NCI-H146 treated with DMSO at 0.1 percent for 48 hours (cell line): ENCODE data around the gene ZNF76.
A peak's percentile ranks its signal among the peaks of the same experiment; 100 is the strongest.

Source experiments
- DNase-seq: peaks from one replicate; lab custom pipeline; 2025; ENCODE audit not compliant: unreplicated experiment; lab: John Stamatoyannopoulos, UW

Gene ZNF76

DNA sequence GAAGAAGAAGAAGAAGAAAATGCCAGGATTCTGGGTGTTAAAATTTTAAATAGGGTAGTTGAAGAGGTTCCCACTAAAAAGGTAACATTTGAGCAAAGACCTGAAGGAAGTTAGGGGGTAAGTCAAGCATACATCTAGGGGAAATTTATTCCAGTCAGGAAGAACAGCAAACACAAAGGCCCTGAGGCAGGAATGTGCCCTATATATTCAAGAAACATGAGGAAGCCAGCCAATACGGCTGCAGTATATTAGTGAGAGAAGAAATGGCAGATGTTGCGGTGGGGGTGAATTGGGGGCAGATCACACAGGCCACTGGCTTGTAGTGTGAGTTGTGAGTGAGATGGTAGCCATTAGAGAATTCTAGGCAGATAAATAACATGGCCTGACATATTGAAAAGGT, 6.0 kb downstream of the ZNF76 start:
- DNase-seq, result no peak

DNA sequence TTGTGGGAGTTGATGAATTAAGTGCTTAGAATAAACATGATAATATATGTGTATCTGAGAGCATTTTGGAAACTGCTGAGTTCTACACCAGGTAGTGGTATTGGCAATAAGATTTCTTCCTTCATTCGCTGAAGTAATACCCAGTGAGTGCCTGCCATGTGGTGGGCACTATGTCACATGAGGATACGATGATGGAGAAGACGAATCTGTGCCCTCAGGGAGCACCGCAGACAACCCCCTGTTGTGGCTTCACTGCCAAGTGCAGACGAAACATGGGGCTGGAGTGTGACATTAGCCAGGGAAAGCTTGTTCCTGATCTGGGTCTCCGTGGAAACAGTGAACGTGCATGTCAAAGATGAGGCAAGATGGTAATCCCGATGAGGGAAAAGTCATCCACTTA, 7.9 kb downstream of the ZNF76 start:
- no peak for DNase-seq

DNA sequence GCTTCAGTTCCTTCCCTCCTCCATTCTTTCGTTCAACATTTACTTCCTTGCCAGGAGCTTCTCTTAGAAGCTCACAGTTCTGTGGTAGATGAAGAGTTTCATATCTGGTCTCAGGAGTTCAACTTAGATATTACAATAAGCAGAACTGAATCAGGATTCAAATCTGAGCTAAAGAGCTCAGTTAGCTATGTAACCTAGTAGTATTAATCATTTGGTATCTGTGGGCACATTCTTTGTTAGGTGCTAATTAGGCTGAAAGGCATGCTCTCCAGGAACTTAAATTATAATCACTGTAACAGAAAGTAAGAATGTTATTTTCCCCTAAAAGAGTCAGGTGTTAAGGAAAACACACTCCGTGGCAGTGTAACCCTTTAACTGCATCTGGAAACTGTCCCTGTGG, 8.4 kb downstream of the ZNF76 start:
- DNase-seq, result no peak

DNA sequence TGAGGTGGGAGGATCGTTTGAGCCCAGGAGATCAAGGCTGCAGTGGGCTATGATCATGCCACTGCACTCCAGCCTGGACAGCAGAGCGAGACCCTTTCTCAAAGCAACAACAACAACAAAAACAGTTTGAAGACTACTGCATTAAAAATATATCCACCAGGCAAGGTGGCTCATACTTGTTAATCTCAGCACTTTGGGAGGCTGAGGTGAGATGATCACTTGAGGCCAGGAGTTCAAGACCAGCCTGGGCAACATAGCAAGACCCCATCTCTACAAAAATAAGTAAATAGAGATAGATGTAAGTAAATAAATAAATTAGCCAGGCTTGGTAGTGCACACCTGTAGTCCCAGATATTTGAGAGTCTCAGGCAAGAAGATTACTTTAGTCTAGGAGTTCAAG, 12.5 kb downstream of the ZNF76 start:
- no peak for DNase-seq

DNA sequence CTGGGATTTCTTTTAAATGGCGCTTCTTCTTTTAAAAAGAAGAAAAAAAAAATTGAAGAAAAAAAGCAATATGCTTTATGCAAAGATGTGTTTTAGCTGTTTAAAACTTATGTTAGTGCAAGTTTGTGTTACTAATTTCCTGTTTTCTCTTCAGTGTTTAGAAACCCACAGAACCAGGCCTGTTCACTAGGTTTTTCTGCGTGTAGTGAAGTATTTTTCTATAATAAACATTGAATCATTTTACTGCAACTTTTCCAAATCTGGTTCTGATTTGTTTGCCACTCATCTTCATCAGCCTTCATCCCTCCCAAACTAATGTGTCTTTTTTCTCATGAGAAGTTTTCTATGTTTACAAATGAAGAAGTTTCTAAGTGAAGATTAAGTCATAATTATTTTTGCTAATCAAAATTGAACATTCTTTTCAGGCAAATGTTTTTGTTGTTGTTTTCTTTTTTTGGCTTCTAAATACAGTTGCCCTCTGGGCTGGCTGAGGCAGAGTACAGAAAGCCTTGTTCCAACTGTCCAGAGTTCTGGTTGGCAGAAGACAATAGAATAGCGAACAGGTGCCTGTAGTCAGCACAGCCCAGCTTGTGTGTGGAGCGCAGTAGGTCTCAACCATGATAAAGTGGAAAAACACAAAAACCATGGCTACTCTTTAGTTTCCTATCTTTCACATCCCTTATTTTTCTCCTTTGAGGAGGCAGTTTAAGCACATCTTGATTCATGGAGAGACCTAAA, 14.5 kb downstream of the ZNF76 start:
- DNase-seq, result no peak

DNA sequence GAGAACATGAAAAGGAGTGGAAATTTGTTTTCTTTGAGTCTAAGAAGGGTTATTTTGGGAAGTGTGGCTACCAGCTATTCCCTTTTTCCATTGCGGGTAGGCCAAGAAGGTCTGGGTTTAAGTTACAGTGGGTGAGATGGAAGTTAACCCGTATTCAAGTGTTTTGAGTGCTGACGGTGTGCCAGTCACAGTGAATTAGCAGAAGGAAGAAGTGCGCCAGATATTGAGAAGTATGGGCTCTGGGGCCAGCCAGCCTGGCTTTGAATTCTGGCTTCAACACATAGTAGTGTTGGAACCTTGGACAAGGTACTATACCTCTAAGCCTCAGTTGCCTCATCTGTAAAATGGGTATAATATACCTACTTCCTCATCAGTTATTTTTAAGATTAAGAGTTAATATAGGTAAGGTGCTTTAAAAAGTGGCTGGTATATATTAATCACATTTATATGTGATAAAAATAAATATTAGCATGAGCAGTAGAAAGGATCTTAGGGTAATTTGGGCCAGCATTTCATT, 16.3 kb downstream of the ZNF76 start:
- DNase-seq, result no peak

DNA sequence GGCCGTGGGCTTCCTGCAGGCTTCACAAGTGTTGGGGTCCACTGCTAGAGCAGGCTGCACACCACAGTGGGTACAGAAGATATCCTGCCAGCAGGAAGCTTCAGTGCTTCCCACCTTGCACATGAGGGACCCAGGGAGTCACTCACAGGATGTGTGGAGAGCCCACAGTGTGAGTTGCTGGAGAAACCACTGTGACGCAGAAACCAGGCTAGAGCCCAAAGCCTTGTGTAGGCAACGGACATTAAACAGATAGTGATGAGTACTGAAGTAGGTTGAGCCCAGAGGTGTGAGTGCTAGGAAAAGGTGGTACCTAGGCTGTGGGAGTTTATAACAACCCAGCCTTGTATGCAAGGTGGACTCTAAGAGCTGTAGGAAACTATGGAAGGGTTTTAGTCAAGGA, 19.2 kb downstream of the ZNF76 start:
- DNase-seq, result no peak

DNA sequence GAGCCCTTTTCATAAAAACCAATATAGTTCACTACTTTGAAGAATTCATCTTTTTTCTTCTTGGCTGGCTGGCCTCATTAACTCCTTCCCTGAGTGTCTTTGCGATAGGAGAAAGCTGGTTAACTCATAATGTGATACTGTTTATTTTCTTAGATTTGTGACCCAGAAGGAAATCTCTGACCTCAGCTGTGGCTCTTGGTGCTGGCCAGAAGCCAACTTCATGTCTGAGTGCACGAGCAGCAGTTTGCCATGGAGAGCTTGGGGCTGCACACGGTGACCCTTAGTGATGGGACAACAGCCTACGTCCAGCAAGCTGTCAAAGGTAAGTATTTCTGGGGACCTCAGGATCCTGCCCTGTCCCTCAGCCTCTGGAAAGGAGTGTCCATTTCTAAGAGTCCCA, 21.4 kb downstream of the ZNF76 start:
- no peak for DNase-seq

DNA sequence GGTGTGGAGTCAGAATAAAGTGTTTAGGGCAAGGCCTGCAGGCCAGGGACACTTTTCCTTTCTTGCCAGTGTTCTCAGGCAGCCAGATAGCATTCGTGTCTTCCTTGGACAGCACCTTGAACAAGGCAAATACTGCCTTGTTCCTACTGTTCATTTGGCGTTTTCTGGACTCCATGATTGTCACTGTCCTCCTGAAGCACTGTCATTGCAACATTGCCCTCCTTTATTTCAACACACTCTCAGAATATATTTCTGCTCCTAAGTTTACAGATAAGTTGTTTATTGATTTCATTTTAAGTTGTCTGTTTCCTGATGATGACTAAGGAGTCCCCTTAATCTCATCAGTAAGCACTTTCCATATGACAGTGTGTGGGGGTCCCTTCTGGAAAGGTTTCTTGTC, 22.9 kb downstream of the ZNF76 start:
- DNase-seq, result no peak

DNA sequence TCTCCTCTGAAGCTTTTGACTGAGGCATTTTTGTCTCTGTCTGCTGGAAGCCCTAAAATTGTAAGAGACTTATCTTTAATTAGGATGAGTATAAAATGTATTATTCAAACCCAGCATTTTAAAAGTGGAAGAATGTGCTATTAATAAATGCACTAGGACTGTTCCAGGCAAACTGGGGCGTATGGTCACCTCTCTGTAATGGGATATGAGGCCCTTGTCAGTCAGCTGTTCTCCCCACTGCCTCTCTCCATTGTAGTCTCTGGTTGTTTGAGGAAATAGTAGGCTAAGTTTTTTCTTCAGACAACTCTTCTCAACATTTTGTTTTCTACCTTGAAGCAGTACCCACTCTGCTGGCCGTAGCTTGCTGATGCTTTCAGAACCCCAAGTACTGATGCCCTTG, 23.8 kb downstream of the ZNF76 start:
- DNase-seq, result no peak

DNA sequence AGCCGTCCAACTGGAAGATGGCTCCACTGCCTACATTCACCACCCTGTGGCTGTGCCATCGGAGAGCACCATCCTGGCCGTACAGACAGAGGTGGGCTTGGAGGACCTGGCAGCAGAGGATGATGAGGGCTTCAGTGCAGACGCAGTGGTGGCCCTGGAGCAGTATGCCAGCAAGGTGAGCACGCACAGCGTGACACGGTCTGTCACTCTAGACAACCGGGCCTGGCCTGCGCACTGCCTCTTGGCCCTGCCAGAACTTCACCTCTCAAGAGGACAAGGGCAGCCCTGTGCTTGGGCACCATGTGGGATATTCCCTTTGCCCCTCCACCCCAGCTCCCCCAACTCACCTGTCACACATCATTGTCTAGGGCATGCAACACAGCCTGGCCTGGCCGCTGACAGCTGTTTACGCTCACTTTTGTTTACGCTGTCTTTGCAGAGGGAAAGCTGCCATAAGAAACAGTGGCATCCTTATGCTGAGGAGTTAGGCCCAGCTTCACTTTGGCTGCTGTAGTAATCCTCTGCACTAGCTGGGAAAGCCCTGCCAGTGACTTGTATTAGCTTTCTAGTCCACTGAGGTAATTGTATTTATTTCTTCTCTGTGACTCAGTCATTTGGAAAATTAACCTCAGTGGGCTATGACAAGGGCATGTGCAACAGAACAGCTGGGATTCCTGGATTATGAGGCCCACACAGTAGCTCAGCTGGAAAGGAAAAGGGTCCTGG, 28.3 kb downstream of the ZNF76 start:
- no peak for DNase-seq

DNA sequence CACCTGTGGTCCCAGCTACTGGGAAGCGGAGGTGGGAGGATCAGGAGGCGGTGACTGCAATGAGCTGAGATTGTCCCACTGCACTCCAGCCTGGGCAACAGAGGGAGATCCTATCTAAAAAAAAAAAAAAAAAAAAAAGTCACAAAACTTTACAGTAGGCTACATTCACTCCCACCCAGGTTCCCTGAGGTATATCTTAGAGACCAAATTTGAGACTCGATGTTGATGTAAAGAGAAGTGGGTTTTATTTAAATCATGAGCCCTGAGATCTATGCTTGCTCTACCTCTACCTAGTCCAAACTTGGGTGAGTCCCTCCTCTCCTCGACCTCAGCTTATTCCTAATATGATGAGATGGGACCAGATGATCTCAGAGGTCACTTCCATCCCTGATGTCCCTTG, 29.3 kb downstream of the ZNF76 start:
- DNase-seq, result no peak

DNA sequence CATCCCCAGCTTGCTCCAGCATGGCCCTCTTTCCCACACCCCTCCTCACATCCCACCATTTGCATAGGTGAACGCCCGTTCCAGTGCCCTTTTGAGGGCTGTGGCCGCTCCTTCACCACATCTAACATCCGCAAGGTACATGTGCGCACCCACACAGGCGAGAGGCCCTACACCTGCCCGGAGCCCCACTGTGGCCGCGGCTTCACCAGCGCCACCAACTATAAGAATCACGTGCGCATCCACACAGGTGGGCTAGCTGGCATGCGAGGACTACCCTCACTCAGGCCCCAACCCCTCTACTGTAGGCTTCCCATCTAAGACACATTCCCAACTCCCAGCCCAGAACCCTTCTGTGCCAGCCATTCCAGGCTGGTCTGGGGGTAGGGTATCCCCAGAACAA, 32.0 kb downstream of the ZNF76 start:
- DNase-seq, result no peak

DNA sequence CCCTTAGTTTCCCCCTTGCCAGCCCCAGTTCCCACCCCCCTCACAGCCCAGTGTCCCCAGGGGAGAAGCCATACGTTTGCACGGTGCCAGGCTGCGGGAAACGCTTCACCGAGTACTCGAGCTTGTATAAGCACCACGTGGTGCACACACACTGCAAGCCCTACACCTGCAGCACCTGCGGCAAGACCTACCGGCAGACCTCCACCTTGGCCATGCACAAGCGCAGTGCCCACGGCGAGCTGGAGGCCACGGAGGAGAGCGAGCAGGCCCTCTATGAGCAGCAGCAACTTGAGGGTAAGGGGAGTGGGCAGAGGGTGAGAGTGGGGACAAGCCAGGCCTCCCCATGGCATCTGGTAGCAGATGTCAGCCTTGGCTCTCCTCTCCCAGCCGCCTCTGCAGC, 33.0 kb downstream of the ZNF76 start:
- DNase-seq, result no peak

DNA sequence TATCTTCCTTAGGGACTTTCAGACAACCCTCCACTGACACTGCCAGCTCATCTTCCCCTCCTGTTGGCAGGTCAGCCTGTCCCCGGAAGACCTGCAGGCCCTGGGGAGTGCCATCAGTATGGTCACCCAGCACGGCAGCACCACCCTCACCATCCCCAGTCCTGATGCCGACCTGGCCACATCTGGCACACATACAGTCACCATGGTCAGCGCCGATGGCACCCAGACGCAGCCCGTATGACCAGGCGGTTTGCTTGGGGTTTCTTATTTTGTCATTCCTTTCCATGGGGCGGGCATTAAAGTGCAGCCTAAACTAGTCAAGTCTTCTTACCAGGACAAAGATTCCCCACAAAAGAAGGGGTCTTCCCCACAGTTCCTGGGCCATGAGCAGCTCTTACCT, 34.1 kb downstream of the ZNF76 start:
- DNase-seq, result no peak

DNA sequence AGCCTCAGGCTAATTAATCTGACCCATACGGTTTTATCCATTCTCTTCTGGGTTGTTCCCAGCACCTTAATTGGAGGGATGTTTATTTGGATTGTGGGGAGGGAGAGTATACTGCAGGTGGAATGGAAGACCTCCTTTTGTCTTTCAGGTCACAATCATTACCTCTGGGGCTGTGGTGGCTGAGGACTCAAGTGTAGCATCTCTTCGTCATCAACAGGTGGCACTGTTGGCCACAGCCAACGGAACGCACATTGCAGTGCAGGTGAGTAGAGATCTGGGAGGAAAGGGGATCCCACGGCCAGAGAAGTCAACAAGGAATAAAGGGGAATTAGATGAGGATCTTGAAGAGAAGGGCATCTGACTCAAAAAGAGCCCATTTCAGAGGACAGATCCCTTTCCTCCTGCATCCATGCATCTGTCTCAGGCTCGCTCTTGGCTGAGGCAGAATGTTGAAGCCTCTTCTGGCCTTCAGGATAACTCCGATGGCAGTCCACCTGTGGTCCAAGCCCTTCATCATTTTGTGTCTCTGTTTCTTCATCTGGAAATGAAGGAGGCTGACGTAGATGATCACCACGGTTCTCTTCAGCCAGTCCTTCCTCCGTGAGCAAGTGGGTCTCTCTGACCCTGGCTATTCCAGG, 34.9 kb downstream of the ZNF76 start:
- DNase-seq, result peak; percentile 81

DNA sequence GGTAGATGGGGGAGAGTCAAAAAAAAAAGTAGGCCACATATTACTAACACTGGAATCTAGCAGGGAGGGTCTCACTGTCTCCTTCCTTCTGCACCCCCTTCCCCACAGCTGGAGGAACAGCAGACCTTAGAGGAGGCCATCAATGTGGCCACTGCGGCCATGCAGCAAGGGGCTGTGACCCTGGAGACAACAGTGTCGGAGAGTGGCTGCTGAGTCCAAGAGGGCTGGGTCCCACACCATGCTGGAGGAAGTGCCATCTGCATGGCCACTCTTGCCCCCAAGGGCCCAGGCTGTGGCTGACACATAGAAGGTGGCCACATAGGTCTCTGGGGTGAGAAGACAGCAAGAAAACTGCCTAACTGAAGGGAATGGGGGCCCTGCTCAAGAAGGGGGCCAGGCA, 35.5 kb downstream of the ZNF76 start:
- no peak for DNase-seq

DNA sequence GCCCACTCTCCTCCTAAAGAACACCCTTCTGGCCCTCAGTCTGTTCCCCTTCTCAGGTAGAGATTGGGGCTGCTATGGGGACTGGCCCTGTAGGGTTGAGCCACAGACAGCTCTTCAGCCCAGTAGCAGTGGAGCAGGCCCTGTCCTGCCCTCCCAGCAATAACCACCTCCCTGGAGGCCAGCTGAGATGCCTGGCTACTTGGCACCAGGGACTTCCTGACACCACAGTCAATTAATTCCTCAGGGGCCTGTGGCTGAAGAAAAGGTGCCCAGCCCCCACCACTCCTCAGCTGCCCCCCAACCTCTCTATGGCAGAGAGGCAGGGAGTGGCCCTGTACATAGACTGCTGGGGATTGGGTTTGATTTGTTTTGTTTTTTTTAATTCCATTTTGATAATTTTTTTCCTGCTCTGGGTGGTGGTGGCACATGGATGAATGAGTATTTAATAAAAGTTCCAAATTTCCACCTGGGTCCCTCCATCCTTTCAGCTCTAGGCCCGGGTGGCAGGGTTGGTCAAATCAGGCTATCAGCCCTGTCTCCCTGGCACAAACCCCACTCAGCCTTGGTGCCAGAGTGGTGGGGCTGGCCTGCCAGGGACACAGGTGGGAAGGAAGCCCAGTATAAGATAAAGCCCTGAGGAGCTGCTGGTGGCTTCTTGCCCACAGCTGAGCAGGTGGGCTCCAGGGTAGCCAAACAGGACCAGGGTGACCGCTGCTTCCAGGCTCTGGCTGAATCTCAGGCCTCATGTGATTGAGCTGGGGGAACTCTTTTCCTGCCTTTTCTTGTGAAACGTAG, 36.2 kb downstream of the ZNF76 start:
- no peak for DNase-seq

DNA sequence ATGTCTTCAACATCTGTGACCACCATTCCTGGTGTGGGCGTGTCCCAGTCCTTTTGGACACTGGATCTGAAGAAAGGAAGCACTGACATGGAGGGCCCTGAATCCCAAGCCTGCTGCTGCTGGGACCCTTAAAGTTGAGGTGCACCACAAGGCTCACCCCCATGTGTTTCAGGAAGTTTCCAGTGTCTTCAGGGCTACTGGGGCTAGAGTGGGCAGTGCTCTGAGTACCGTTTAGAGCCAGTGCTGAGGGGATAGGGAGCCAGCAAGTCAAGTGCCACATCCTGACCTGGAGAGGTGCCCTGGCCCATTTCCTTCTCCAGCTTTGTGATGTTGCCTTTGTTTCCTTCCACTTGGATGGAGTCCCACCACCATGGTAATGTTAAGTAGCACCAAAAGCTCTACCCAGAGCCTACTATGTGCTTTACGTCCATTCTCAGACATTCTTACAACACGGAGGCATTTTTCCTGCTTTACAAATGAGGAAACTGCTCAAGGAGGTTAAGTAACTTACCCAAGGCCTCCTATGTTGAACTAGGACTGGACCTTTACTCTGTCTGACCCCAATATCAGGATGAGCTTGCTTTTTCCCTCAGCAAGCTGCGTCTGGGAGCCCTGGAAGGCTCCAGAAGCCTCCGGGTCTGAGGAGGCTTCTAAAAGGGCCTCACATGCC, 37.5 kb downstream of the ZNF76 start:
- no peak for DNase-seq

DNA sequence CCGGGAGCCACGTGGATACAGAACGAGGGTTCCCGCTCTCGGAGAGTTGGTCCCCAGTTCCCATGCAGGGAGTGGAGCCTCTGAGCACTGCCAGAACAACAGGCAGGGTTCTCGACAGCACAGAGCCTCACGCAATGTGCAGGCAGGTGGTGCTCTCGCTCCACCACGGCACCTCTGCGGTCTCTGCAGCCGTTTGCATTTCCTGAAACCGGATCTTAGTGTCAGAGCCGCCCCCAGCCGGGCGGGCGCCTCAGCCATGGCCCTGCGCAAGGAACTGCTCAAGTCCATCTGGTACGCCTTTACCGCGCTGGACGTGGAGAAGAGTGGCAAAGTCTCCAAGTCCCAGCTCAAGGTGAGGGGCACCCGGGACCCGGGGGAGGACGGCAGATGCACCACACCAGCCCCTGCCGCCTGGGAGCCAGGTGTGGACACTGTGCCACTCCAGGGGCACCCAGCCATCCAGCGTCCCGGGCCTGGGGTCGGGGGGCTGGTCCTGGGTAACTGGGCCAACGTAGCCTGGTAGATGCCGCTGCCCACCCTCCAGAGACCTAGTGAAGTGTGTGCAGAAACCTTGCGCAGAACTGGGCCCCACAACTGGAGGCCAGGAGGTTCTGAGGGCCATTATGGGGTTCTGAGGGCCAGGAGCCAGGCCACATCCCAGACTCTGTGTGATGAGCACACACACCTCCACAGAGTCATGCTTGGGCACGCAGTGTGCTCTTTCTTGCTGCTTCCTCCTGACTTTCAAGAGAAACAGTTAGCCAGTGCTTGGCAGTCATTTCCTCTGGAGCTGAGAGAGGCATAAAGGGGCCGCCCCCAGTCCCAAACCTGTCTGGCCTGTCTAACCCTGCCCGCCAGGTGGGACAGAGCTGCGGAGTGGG, 38.3 kb downstream of the ZNF76 start, which contains the start of gene DEF6:
TSS of gene DEF6 (plus strand) at position 218 of the 881 bp plus-strand sequence. CDS start at position 257, 39 bp downstream.
- peak; percentile 27 for DNase-seq
